Loucy (cell line): ENCODE results near the gene KIAA0232.
A peak's percentile ranks its signal among the peaks of the same experiment; 100 is the strongest.
"Not testable (repeated sequence)": the region's sequence is repeated elsewhere in the genome, so short reads cannot be mapped to it uniquely, and the experiment has no call there.

Experiments used
- H2AFZ ChIP-seq: fragments of 200-600 bp; sonication (generic); 2 replicates; pipeline ENCODE4 v1.6.0; 2016; ENCODE audit warnings: antibody characterized with exemption, mild to moderate bottlenecking, low read length, moderate library complexity
- H3F3A ChIP-seq: fragments of 200-600 bp; 2 replicates; pipeline ENCODE4 v1.6.0; 2016; ENCODE audit warnings: antibody characterized with exemption, low read depth, mild to moderate bottlenecking
- H3K27me3 ChIP-seq: fragments of 200-600 bp; sonication (generic); 2 replicates; pipeline ENCODE4 v1.6.1; 2014; ENCODE audit warnings: low read length, mild to moderate bottlenecking; ENCODE audit not compliant: insufficient read depth, poor library complexity, severe bottlenecking
- H3K36me3 ChIP-seq: fragments of 200-600 bp; sonication (generic); 2 replicates; pipeline ENCODE4 v1.6.1; 2016; ENCODE audit warnings: low read length; ENCODE audit not compliant: insufficient read depth
- H3K4me1 ChIP-seq: fragments of 200-600 bp; sonication (generic); 2 replicates; pipeline ENCODE4 v1.5.1; 2014; ENCODE audit warnings: low read length, mild to moderate bottlenecking; ENCODE audit not compliant: insufficient read depth, poor library complexity, severe bottlenecking
- H3K4me2 ChIP-seq: fragments of 200-600 bp; sonication (generic); 2 replicates; pipeline ENCODE4 v1.6.0; 2014; ENCODE audit warnings: antibody characterized with exemption, low read length, low read depth, mild to moderate bottlenecking; ENCODE audit not compliant: poor library complexity, severe bottlenecking
- H3K4me3 ChIP-seq: fragments of 200-600 bp; sonication (generic); 2 replicates; pipeline ENCODE4 v1.5.1; 2014; ENCODE audit warnings: low read length, mild to moderate bottlenecking, mixed read lengths; ENCODE audit not compliant: poor library complexity, severe bottlenecking
- H3K79me2 ChIP-seq: fragments of 200-600 bp; sonication (generic); 2 replicates; pipeline ENCODE4 v1.6.1; 2014; ENCODE audit warnings: low read length; ENCODE audit not compliant: insufficient read depth
- H3K9ac ChIP-seq: fragments of 200-600 bp; sonication (generic); 2 replicates; pipeline ENCODE4 v1.6.0; 2014; ENCODE audit warnings: mild to moderate bottlenecking, low read depth, low read length, moderate library complexity; ENCODE audit not compliant: poor library complexity, severe bottlenecking
- H3K9me2 ChIP-seq: fragments of 200-600 bp; sonication (generic); replicated peaks from 2 replicates; pipeline ENCODE4 v1.6.1; 2016; ENCODE audit warnings: low read depth, low read length, mixed read lengths
- H3K9me3 ChIP-seq: fragments of 200-600 bp; sonication (generic); 2 replicates; pipeline ENCODE4 v1.6.1; 2014; ENCODE audit warnings: mild to moderate bottlenecking, antibody characterized with exemption, low read length, low read depth; ENCODE audit not compliant: insufficient read depth
- H4K20me1 ChIP-seq: fragments of 200-600 bp; sonication (generic); 2 replicates; pipeline ENCODE4 v1.6.0; 2014; ENCODE audit warnings: antibody characterized with exemption, low read length, mild to moderate bottlenecking; ENCODE audit not compliant: insufficient read depth, poor library complexity, severe bottlenecking
- EZH2phosphoT487 ChIP-seq: fragments of 200-600 bp; IDR thresholded peaks from 2 replicates; pipeline ENCODE4 v1.6.1; 2018; ENCODE audit warnings: antibody characterized with exemption, mild to moderate bottlenecking, moderate library complexity, borderline replicate concordance
- TF ChIP-seq, protein P1 (sequence below): fragments of 200-600 bp; sonication (generic); conservative IDR thresholded peaks from 2 replicates; pipeline ENCODE4 v1.5.1; 2014; ENCODE audit warnings: mild to moderate bottlenecking, antibody characterized with exemption, low read length

Gene KIAA0232

DNA sequence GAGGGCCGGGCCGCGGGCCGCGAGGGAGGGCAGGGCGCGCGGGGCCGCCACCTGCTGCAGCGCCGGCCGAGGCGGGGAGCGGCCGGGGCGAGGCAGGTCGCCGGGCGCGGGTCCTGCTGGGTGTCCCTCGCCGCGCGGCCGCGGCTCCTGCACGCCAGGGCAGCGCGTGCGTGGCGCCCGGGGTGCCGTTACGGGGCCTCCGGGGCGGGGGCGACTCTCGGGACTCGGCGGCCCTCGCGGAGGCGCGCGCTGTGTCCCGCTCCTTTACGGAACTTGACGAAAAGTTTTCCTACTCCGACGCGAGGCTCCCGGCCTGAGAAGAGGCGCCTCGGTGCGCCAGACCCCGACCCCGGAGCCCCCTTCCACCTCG lies 127.4 kb downstream of the KIAA0232 start:
- H3K27me3 ChIP-seq, result no peaks in the 10 kb centered on the region
- no peaks in the 10 kb centered on the region for H3K9me3 ChIP-seq
- no peaks in the 10 kb centered on the region for H3K9me2 ChIP-seq
- H3K9ac ChIP-seq, result peak overlapping the region; percentile 79
- H3F3A ChIP-seq, result no peaks in the 10 kb centered on the region
- no peak for TF ChIP-seq EZH2phosphoT487
- TF ChIP-seq, protein P1, sequence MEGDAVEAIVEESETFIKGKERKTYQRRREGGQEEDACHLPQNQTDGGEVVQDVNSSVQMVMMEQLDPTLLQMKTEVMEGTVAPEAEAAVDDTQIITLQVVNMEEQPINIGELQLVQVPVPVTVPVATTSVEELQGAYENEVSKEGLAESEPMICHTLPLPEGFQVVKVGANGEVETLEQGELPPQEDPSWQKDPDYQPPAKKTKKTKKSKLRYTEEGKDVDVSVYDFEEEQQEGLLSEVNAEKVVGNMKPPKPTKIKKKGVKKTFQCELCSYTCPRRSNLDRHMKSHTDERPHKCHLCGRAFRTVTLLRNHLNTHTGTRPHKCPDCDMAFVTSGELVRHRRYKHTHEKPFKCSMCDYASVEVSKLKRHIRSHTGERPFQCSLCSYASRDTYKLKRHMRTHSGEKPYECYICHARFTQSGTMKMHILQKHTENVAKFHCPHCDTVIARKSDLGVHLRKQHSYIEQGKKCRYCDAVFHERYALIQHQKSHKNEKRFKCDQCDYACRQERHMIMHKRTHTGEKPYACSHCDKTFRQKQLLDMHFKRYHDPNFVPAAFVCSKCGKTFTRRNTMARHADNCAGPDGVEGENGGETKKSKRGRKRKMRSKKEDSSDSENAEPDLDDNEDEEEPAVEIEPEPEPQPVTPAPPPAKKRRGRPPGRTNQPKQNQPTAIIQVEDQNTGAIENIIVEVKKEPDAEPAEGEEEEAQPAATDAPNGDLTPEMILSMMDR, result no peak
- no peak overlapping the region; the same call in 1 of the 2 replicates for H2AFZ ChIP-seq
- H3K4me1 ChIP-seq, result peaks cover 23% of the 10 kb centered on the region
- no peaks in the 10 kb centered on the region for H3K36me3 ChIP-seq
- peaks cover 13% of the 10 kb centered on the region for H4K20me1 ChIP-seq
- H3K4me3 ChIP-seq, result peak overlapping the region; percentile 76
- peak overlapping the region; percentile 94 for H3K4me2 ChIP-seq
- H3K79me2 ChIP-seq, result peaks cover 21% of the 10 kb centered on the region; the same call in 1 of the 2 replicates

DNA sequence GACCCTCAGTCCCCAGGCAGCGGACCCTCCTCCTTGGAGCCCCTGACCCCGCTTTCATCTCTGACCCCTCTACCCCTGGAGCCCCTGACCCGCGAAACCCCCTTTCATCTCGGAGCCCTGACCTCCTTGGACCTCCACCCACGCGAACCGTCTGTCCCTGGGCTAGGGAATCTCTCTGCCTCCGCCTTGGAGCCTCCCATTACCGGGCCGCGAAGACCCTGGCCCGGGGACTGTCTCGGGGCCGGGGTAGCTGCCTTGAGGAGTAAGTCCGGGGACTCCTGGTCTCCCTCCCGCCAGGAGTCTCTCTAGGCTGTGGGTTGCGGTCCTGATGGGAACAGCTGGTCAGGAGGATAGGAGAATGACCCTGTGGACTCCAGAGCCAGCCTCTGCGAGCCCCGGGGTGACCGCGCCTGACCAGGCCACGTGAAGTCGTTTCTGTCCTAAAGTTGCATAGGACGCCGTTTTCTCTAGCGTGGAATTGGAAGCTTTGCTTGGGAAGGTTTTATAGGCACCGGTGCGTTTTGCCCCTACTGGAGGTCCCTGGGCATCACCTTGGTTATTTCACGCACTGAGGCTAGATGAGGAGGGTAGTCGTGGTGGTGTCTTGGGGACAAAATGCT lies 127.9 kb downstream of the KIAA0232 start:
- H3K79me2 ChIP-seq, result peaks cover 25% of the 10 kb centered on the region; the same call in 1 of the 2 replicates
- no peaks in the 10 kb centered on the region for H3F3A ChIP-seq
- no peaks in the 10 kb centered on the region for H3K36me3 ChIP-seq
- H3K9me2 ChIP-seq, result no peaks in the 10 kb centered on the region
- TF ChIP-seq EZH2phosphoT487, result no peak
- TF ChIP-seq, protein P1, result peak; percentile 42; the same call in 1 of the 2 replicates
- peaks cover 23% of the 10 kb centered on the region for H3K4me1 ChIP-seq
- H2AFZ ChIP-seq, result no peak overlapping the region; the same call in 1 of the 2 replicates
- peak overlapping the region; percentile 76 for H3K4me3 ChIP-seq
- H3K9me3 ChIP-seq, result no peaks in the 10 kb centered on the region
- H3K9ac ChIP-seq, result peak overlapping the region; percentile 79
- peak overlapping the region; percentile 94 for H3K4me2 ChIP-seq
- H4K20me1 ChIP-seq, result peaks cover 13% of the 10 kb centered on the region
- H3K27me3 ChIP-seq, result no peaks in the 10 kb centered on the region

DNA sequence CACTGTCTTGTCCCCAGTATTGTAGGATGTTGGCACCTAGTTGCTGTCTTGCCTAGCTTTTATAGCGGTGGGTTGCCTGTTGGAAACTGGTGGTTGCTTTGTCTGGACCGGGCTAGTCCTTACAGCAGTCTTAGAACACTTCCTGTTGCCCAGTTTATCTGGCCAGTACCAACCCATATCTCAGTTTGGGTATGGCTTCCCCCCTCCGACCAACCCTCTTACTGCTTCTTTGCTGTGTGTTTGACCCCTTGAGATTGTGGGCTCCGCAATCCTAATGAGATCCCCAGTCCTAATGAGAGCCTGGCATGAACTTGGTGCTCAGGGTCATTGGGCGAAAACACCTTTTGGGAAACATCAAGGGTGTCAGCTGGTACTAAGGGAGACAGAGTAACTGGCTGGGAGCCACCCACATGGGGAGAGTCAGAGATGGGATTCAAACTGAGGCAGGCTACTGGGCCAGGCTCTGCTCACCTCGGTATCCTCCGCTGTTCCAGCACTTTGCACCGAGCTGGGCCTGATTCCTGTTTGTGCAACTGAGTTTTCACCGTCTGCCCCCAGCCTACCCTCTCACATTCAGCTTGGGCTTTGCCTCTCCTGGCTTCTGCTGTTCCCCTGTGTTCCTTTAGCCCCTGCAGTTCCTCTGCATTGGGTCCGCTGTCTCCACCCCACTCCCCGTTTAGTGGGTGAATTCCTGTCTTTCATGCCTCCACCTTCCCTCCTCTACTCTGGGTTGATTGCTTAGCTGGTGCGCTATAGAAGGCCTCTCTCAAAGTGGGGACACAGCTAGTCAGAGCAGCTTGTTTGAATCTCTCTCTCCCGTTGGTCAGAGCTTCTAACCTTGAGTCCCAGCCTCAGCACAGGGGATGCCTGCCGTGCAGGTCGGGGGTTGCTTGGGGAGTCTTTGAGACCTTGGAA lies 128.7 kb downstream of the KIAA0232 start:
- Histone ChIP-seq H3K4me2 (peak overlapping the region; percentile 94), H3K9ac (peak overlapping the region; percentile 79), H3K9me3 (no peaks in the 10 kb centered on the region), H3K36me3 (no peaks in the 10 kb centered on the region), H3K4me3 (peak overlapping the region; percentile 76), H4K20me1 (peaks cover 13% of the 10 kb centered on the region), H3K9me2 (no peaks in the 10 kb centered on the region), H2AFZ (no peak overlapping the region), H3F3A (no peaks in the 10 kb centered on the region), H3K79me2 (peaks cover 26% of the 10 kb centered on the region; the same call in 1 of the 2 replicates), H3K27me3 (no peaks in the 10 kb centered on the region), H3K4me1 (peaks cover 26% of the 10 kb centered on the region)
- TF ChIP-seq EZH2phosphoT487, result no peak
- TF ChIP-seq, protein P1, result no peak

DNA sequence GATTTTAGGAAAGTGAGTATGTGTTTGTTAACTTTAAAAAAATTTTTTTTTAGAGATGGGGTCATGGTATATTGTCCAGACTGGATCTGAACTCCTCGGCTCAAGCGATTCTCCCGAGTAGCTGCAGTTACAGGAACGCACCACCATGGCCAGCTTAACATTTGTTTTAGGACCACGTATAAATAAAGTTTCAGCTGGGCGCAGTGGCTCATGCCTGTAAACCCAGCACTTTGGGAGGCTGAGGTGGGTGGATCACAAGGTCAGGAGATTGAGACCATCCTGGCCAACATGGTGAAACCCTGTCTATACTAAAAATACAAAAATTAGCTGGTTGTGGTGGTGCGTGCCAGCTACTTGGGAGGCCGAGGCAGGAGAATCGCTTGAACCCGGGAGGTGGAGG lies 129.4 kb downstream of the KIAA0232 start:
- Histone ChIP-seq H3K4me2 (peak overlapping the region; percentile 94), H4K20me1 (peaks cover 13% of the 10 kb centered on the region), H3K79me2 (peaks cover 30% of the 10 kb centered on the region; the same call in 1 of the 2 replicates), H3K4me1 (peaks cover 33% of the 10 kb centered on the region)
- not testable (repeated sequence) for H3K9me2 ChIP-seq, H2AFZ ChIP-seq, H3K9me3 ChIP-seq, H3F3A ChIP-seq, H3K9ac ChIP-seq, H3K27me3 ChIP-seq, H3K4me3 ChIP-seq, H3K36me3 ChIP-seq
